Endothelial cell of umbilical vein (primary cell): Measurements from ENCODE around the gene RNH1.

Experiments
- CTCF ChIP-seq, 2 donors: IDR thresholded peaks; 1 replicate in 1 of 2; 2 replicates in 1 of 2; pipeline ENCODE4 v1.5.1; 2011; ENCODE audit warnings: low read length in 2 of 2, mild to moderate bottlenecking in 2 of 2, moderate library complexity in 2 of 2, control low read depth in 1 of 2, inconsistent platforms in 1 of 2, low read depth in 1 of 2; ENCODE audit not compliant: insufficient read depth in 1 of 2; ENCODE audit errors: extremely low read depth in 1 of 2
- EZH2 ChIP-seq: IDR thresholded peaks from 2 replicates; pipeline ENCODE4 v1.6.1; 2012; ENCODE audit warnings: borderline replicate concordance, low read depth, mild to moderate bottlenecking, moderate library complexity, low read length, inconsistent platforms; ENCODE audit not compliant: severe bottlenecking
- GATA2 ChIP-seq: IDR thresholded peaks from 2 replicates; pipeline ENCODE4 v1.7.0; 2011; ENCODE audit warnings: low read depth, mild to moderate bottlenecking, moderate library complexity, mixed read lengths, low read length; ENCODE audit not compliant: insufficient read length, insufficient read depth
- MYC ChIP-seq: IDR thresholded peaks from one replicate; pipeline ENCODE4 v1.6.1; 2011; ENCODE audit warnings: mild to moderate bottlenecking, low read depth, low read length
- POLR2A ChIP-seq: IDR thresholded peaks from 2 replicates; pipeline ENCODE4 v1.6.1; 2012; ENCODE audit warnings: low read depth, mild to moderate bottlenecking, control low read depth, low read length
- POLR2AphosphoS5 ChIP-seq: IDR thresholded peaks from 2 replicates; pipeline ENCODE4 v1.6.1; 2012; ENCODE audit warnings: low read depth, mild to moderate bottlenecking, control low read depth, low read length, moderate library complexity; ENCODE audit not compliant: insufficient read depth

- TF ChIP-seq GATA2 (no peak), CTCF (IDR thresholded peaks at IDR 0.05; ENCODE audit: extremely low read depth in 1 of 2, insufficient read depth in 1 of 2, low read depth in 1 of 2, low read length in 2 of 2) (no peak), POLR2A (no peak), MYC (no peak), POLR2AphosphoS5 (no peak), EZH2 (no peak)
Measured at GRCh38 chr11:451738-452137, 55.3 kb downstream of the RNH1 start.
